Measurements from ENCODE around the gene NOP14.

- TF ChIP-seq CTCF (IDR thresholded peaks at IDR 0.05) (no peak), POLR2A (IDR thresholded peaks at IDR 0.05) (no peak)
Observed at GRCh38 chr4:2927016-2927695, 36.0 kb downstream of the NOP14 start.
